ENCODE measurements around the gene COL8A2. TPM values are rescaled to one million over a fixed set of nuclear protein-coding genes. Genes with fewer than 3 reads are reported as not detected.

The COL8A2 gene
- polyA plus RNA-seq, 1 donor from 2014 or later = not detected

DNA sequence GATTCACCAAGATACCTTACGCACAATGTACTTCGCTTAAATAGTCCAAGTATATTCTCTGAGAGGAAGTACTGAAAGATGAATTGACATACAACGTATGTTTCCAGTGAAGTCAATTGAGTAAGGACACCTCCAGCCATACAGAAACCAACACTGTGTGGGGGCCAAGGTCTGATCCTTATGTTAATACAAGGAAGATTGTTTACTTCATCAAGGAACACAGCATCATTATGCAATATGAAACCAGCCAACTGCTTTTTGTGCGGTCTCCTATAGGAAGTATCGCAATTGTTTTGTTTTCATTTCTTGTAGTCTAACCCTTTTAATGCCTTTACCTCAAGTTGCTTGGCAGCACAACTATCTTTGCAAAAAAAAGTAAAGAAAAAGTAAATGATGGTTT, 69.3 kb downstream of the COL8A2 start:
- H3K9me3 ChIP-seq (ENCODE audit: low read length) = no peaks in the 10 kb centered on the region

GRCh38 chr1:36053978-36054377, 71.0 kb downstream of the COL8A2 start:
- no peaks in the 10 kb centered on the region for H3K79me2 ChIP-seq (replicated peaks; ENCODE audit: insufficient read depth, low read length)
- H3K4me2 ChIP-seq (ENCODE audit: low read length) = no peak overlapping the region
- H3K36me3 ChIP-seq (ENCODE audit: insufficient read depth, low read length) = peaks cover 4% of the 10 kb centered on the region
- no peaks in the 10 kb centered on the region for H3K27me3 ChIP-seq (ENCODE audit: insufficient read depth, low read depth, low read length)
- TF ChIP-seq REST (IDR thresholded peaks at IDR 0.05; ENCODE audit: borderline replicate concordance) (no peak), RAD21 (conservative IDR thresholded peaks at IDR 0.05) (no peak), TAF1 (IDR thresholded peaks at IDR 0.05; ENCODE audit: low read depth) (no peak), POLR2AphosphoS5 (IDR thresholded peaks at IDR 0.05) (no peak), MXI1 (conservative IDR thresholded peaks at IDR 0.05; ENCODE audit: poor library complexity, severe bottlenecking) (no peak), EZH2 (IDR thresholded peaks at IDR 0.05; ENCODE audit: borderline replicate concordance, insufficient read depth, low read length, poor library complexity, severe bottlenecking) (no peak), SMC3 (conservative IDR thresholded peaks at IDR 0.05; ENCODE audit: poor library complexity) (no peak), EP300 (conservative IDR thresholded peaks at IDR 0.05; ENCODE audit: poor library complexity, severe bottlenecking) (no peak)
- TF ChIP-seq, protein P1, sequence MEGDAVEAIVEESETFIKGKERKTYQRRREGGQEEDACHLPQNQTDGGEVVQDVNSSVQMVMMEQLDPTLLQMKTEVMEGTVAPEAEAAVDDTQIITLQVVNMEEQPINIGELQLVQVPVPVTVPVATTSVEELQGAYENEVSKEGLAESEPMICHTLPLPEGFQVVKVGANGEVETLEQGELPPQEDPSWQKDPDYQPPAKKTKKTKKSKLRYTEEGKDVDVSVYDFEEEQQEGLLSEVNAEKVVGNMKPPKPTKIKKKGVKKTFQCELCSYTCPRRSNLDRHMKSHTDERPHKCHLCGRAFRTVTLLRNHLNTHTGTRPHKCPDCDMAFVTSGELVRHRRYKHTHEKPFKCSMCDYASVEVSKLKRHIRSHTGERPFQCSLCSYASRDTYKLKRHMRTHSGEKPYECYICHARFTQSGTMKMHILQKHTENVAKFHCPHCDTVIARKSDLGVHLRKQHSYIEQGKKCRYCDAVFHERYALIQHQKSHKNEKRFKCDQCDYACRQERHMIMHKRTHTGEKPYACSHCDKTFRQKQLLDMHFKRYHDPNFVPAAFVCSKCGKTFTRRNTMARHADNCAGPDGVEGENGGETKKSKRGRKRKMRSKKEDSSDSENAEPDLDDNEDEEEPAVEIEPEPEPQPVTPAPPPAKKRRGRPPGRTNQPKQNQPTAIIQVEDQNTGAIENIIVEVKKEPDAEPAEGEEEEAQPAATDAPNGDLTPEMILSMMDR (IDR thresholded peaks at IDR 0.05; ENCODE audit: poor library complexity, severe bottlenecking) = no peak
- no peaks in the 10 kb centered on the region for H4K20me1 ChIP-seq (ENCODE audit: insufficient read depth)
- no peak overlapping the region for H3K27ac ChIP-seq (ENCODE audit: low read length)
- no peaks in the 10 kb centered on the region for H3K9me3 ChIP-seq (ENCODE audit: low read length)
- H3F3A ChIP-seq (ENCODE audit: insufficient read depth, low read length, poor library complexity, severe bottlenecking) = no peaks in the 10 kb centered on the region
- no peak overlapping the region for H3K9ac ChIP-seq (ENCODE audit: low read length)
- no peak overlapping the region for H3K4me3 ChIP-seq (ENCODE audit: low read length)
- H2AFZ ChIP-seq (ENCODE audit: low read depth, low read length) = no peak overlapping the region
- H3K9me2 ChIP-seq (ENCODE audit: insufficient read depth, low read length) = no peaks in the 10 kb centered on the region

More for the DNA sequence above, 69.3 kb downstream of the COL8A2 start:
- Histone ChIP-seq H3K4me2 (ENCODE audit: low read length) (no peak overlapping the region), H3K27ac (ENCODE audit: low read length) (no peak overlapping the region), H3F3A (ENCODE audit: insufficient read depth, low read length, poor library complexity, severe bottlenecking) (no peaks in the 10 kb centered on the region), H4K20me1 (ENCODE audit: insufficient read depth) (no peaks in the 10 kb centered on the region), H3K9me2 (ENCODE audit: insufficient read depth, low read length) (no peaks in the 10 kb centered on the region), H3K9ac (ENCODE audit: low read length) (no peak overlapping the region), H2AFZ (ENCODE audit: low read depth, low read length) (no peak overlapping the region), H3K79me2 (replicated peaks; ENCODE audit: insufficient read depth, low read length) (no peaks in the 10 kb centered on the region), H3K36me3 (ENCODE audit: insufficient read depth, low read length) (peaks cover 4% of the 10 kb centered on the region), H3K27me3 (ENCODE audit: insufficient read depth, low read depth, low read length) (no peaks in the 10 kb centered on the region), H3K4me3 (ENCODE audit: low read length) (no peak overlapping the region)
- TF ChIP-seq SMC3 (conservative IDR thresholded peaks at IDR 0.05; ENCODE audit: poor library complexity) (no peak), RAD21 (conservative IDR thresholded peaks at IDR 0.05) (no peak), TAF1 (IDR thresholded peaks at IDR 0.05; ENCODE audit: low read depth) (no peak), POLR2AphosphoS5 (IDR thresholded peaks at IDR 0.05) (no peak), EZH2 (IDR thresholded peaks at IDR 0.05; ENCODE audit: borderline replicate concordance, insufficient read depth, low read length, poor library complexity, severe bottlenecking) (no peak), EP300 (conservative IDR thresholded peaks at IDR 0.05; ENCODE audit: poor library complexity, severe bottlenecking) (no peak), REST (IDR thresholded peaks at IDR 0.05; ENCODE audit: borderline replicate concordance) (no peak)

Data from neural cell (in vitro differentiated cells).